Smooth muscle cell (in vitro differentiated cells): ENCODE data around the gene PEG3. TPM values are rescaled to one million over a fixed set of nuclear protein-coding genes. Genes with fewer than 3 reads are reported as not detected.

Source experiments
- DNase-seq: peaks from one replicate; lab custom pipeline; 2025; ENCODE audit not compliant: unreplicated experiment; lab: John Stamatoyannopoulos, UW
- H2AFZ ChIP-seq: fragments of 200-600 bp; sonication (generic); 2 replicates; pipeline ENCODE4 v1.6.0; 2016; ENCODE audit warnings: antibody characterized with exemption, low read depth, mild to moderate bottlenecking
- H3F3A ChIP-seq: fragments of 200-600 bp; sonication (generic); 2 replicates; pipeline ENCODE4 v1.6.0; 2017; ENCODE audit warnings: antibody characterized with exemption, low read depth
- H3K27ac ChIP-seq: fragments of 200-600 bp; sonication (generic); 2 replicates; pipeline ENCODE4 v1.5.1; 2016; ENCODE audit warnings: low read depth, mild to moderate bottlenecking
- H3K27me3 ChIP-seq: fragments of 200-600 bp; sonication (generic); 2 replicates; pipeline ENCODE4 v1.6.1; 2016; ENCODE audit warnings: low read depth, mild to moderate bottlenecking
- H3K36me3 ChIP-seq: fragments of 200-600 bp; sonication (generic); 2 replicates; pipeline ENCODE4 v1.5.1; 2016; ENCODE audit warnings: low read depth
- H3K4me1 ChIP-seq: fragments of 200-600 bp; sonication (generic); 2 replicates; pipeline ENCODE4 v1.5.1; 2016; ENCODE audit warnings: low read depth
- H3K4me2 ChIP-seq: fragments of 200-600 bp; sonication (generic); 2 replicates; pipeline ENCODE4 v1.6.0; 2016; ENCODE audit warnings: mild to moderate bottlenecking
- H3K4me3 ChIP-seq: fragments of 200-600 bp; sonication (generic); 2 replicates; pipeline ENCODE4 v1.5.1; 2016; ENCODE audit warnings: mild to moderate bottlenecking
- H3K79me2 ChIP-seq: fragments of 200-600 bp; sonication (generic); 2 replicates; pipeline ENCODE4 v1.6.0; 2016; ENCODE audit warnings: low read depth, mild to moderate bottlenecking
- H3K9ac ChIP-seq: fragments of 200-600 bp; sonication (generic); 2 replicates; pipeline ENCODE4 v1.6.0; 2016; ENCODE audit warnings: low read depth
- H3K9me3 ChIP-seq: fragments of 200-600 bp; sonication (generic); replicated peaks from 2 replicates; pipeline ENCODE4 v1.5.1; 2016; ENCODE audit warnings: low read depth
- H4K20me1 ChIP-seq: fragments of 200-600 bp; sonication (generic); 2 replicates; pipeline ENCODE4 v1.6.0; 2016; ENCODE audit warnings: low read depth
- WGBS: methylation state at CpG from one replicate; pipeline ENCODE4 v1.1.7; 2016; ENCODE audit warnings: low lambda C conversion rate; 5-methylcytosine and 5-hydroxymethylcytosine counted together
- polyA plus RNA-seq: library from polyadenylated mRNA; unstranded; fragments of >200 nt; fragmentation: Nextera tagmentation; extraction: Ambion mirVana; gene quantifications from 2 replicates; pipeline ENCODE4 v1.2.1, GENCODE V29; 2016
- total RNA-seq: library from RNA; depleted of rRNA; stranded (reverse); fragments of >200 nt; gene quantifications from 2 replicates; pipeline ENCODE4 v1.2.3, GENCODE V29; 2014
- TF ChIP-seq, protein P1 (sequence below): fragments of 200-600 bp; sonication (generic); IDR thresholded peaks from 2 replicates; pipeline ENCODE4 v1.5.1; 2017; ENCODE audit warnings: borderline replicate concordance, mild to moderate bottlenecking, antibody characterized with exemption; ENCODE audit not compliant: insufficient read depth, poor library complexity, severe bottlenecking

Gene PEG3
- total and polyA plus RNA-seq, 2 experiments from 2014 or later, result 0.54 TPM; not detected in 1

DNA sequence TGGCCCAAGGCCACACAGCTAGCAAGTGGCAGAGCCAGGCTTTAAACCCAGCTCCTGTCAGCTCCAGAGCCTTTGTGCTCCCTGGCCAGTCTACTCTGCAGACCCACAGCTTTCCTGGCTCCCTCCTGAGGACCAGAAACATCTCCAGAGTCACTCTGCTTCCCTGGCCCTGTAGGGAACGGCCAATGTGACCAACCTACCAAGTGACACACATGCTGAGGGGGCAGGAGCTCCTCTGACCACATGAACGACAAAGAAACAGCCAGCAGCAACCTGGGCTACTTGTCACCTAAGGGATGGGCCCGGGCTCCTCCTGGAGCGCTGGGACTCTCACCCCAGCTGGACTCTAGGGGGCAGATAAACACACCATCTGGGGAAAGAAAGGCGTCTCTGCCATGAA lies 19.3 kb downstream of the PEG3 start:
- 51% methylated on average over 5 of the region's 5 CpGs for WGBS
- no peaks in the 10 kb centered on the region for H3K27me3 ChIP-seq
- no peak overlapping the region for H3K4me3 ChIP-seq
- H3K4me1 ChIP-seq, result no peaks in the 10 kb centered on the region
- no peaks in the 10 kb centered on the region for H4K20me1 ChIP-seq
- no peak overlapping the region for H2AFZ ChIP-seq
- no peak overlapping the region for H3K27ac ChIP-seq
- no peaks in the 10 kb centered on the region for H3K36me3 ChIP-seq
- no peaks in the 10 kb centered on the region for H3K79me2 ChIP-seq
- TF ChIP-seq, protein P1, sequence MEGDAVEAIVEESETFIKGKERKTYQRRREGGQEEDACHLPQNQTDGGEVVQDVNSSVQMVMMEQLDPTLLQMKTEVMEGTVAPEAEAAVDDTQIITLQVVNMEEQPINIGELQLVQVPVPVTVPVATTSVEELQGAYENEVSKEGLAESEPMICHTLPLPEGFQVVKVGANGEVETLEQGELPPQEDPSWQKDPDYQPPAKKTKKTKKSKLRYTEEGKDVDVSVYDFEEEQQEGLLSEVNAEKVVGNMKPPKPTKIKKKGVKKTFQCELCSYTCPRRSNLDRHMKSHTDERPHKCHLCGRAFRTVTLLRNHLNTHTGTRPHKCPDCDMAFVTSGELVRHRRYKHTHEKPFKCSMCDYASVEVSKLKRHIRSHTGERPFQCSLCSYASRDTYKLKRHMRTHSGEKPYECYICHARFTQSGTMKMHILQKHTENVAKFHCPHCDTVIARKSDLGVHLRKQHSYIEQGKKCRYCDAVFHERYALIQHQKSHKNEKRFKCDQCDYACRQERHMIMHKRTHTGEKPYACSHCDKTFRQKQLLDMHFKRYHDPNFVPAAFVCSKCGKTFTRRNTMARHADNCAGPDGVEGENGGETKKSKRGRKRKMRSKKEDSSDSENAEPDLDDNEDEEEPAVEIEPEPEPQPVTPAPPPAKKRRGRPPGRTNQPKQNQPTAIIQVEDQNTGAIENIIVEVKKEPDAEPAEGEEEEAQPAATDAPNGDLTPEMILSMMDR, result no peak
- H3K4me2 ChIP-seq, result no peak overlapping the region
- H3K9ac ChIP-seq, result no peak overlapping the region
- DNase-seq, result no peak
- no peaks in the 10 kb centered on the region for H3F3A ChIP-seq
- peaks cover 8% of the 10 kb centered on the region for H3K9me3 ChIP-seq

DNA sequence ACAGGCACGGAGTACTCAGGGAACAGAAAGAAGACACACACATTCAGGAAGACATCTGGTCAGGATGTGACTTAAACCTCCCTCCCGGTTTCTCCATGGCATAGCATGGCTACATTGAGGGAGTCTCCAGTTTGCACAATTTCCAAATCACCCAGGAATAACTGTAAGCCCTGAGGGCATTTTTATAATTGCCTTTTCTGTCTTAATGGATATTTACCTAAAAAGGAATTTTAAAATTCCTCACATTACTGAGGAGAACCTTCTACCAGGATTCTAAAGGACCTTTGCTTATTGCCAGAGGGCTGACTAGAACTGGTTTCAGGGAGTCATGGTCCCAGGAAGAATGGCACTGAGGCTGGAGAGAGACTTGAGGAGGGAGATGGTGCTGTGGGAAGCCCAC lies 21.4 kb downstream of the PEG3 start:
- Histone ChIP-seq H3K4me3 (no peak overlapping the region), H4K20me1 (no peaks in the 10 kb centered on the region), H3K27me3 (no peaks in the 10 kb centered on the region), H3K9ac (no peak overlapping the region), H2AFZ (no peak overlapping the region), H3K9me3 (peaks cover 5% of the 10 kb centered on the region), H3F3A (no peaks in the 10 kb centered on the region), H3K36me3 (no peaks in the 10 kb centered on the region), H3K79me2 (no peaks in the 10 kb centered on the region), H3K4me2 (no peak overlapping the region), H3K4me1 (no peaks in the 10 kb centered on the region), H3K27ac (no peak overlapping the region)
- TF ChIP-seq, protein P1, result no peak
- 49% methylated on average over 2 of the region's 2 CpGs for WGBS
- DNase-seq, result no peak

DNA sequence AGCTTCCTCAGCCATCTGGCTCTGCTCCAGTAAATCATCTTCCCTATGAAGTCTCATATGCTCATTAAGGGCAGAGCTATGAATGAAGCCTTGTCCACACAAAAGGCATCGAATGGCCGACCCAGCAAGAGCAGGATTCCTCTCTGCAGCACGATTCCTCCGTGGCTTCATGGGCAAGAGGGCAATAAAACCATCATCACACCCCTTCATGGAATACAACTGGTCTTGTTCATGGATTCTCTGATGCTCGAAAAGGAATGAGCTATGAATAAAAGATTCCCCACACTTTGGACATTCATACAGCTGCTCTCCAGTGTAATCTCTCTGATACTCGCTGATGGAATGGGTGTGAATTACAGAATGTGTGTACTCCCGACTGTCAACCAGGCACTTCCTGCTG lies 25.9 kb downstream of the PEG3 start:
- Histone ChIP-seq H3K4me3 (no peak overlapping the region), H2AFZ (no peak overlapping the region), H4K20me1 (no peaks in the 10 kb centered on the region), H3K27ac (no peak overlapping the region), H3F3A (no peaks in the 10 kb centered on the region), H3K79me2 (no peaks in the 10 kb centered on the region), H3K9ac (no peak overlapping the region), H3K4me2 (no peak overlapping the region), H3K4me1 (no peaks in the 10 kb centered on the region), H3K9me3 (peaks cover 7% of the 10 kb centered on the region), H3K27me3 (no peaks in the 10 kb centered on the region), H3K36me3 (no peaks in the 10 kb centered on the region)
- no peak for DNase-seq
- TF ChIP-seq, protein P1, result no peak
- 60% methylated on average over 7 of the region's 7 CpGs for WGBS

DNA sequence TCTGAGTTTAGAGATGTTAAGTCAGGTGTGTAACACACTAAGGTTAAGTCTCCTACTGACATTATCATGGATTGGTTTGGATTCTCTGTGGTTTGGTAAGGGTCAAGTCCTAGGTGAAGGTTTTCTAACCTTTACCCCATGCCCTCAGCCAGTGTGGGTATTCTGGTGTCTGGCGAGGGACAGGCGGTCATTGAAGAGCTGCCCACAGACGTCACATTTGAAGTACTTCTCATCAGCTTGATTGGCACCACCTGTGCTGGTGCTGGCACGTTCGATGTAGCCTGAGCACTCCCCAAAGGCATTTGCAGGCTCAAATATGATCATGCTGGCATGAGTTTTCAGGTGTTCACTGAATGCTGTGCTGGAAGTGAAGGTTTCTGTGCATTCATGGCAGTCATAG lies 27.0 kb downstream of the PEG3 start:
- no peaks in the 10 kb centered on the region for H3F3A ChIP-seq
- no peaks in the 10 kb centered on the region for H3K36me3 ChIP-seq
- H4K20me1 ChIP-seq, result no peaks in the 10 kb centered on the region
- H3K79me2 ChIP-seq, result no peaks in the 10 kb centered on the region
- H3K4me2 ChIP-seq, result no peak overlapping the region
- DNase-seq, result no peak
- no peak overlapping the region for H3K9ac ChIP-seq
- no peaks in the 10 kb centered on the region for H3K4me1 ChIP-seq
- peaks cover 7% of the 10 kb centered on the region for H3K9me3 ChIP-seq
- 69% methylated on average over 5 of the region's 5 CpGs for WGBS
- TF ChIP-seq, protein P1, result no peak
- no peak overlapping the region for H2AFZ ChIP-seq
- H3K4me3 ChIP-seq, result no peak overlapping the region
- H3K27ac ChIP-seq, result no peak overlapping the region
- no peaks in the 10 kb centered on the region for H3K27me3 ChIP-seq
